HepG2 (cell line): ENCODE results near the gene ERBB3. TPM values are rescaled to one million over a fixed set of nuclear protein-coding genes. Genes with fewer than 3 reads are reported as not detected.

ENCODE experiments used
- ATAC-seq: fragments of 200-7000 bp; cut with Tn5 transposase; 3 replicates; pipeline ENCODE4 v1.9.1; 2020; ENCODE audit warnings: mild to moderate bottlenecking, moderate library complexity
- BruUV-seq: library from RNA; stranded (reverse); fragments of 400-500 nt; replicated peaks from 2 replicates; lab custom pipeline; 2021; lab: Mats Ljungman, UMichigan
- CTCF ChIA-PET: fragments of 300-600 bp; formaldehyde crosslinking; extraction: SDS; loops from one replicate; lab custom pipeline; 2021; ENCODE audit warnings: low total read pairs, inconsistent platforms, low intra/inter-chr PET ratio; lab: Yijun Ruan, JAX
- POLR2A ChIA-PET: fragments of 350-600 bp; sonication (Branson Sonifier 250); formaldehyde crosslinking; loops from one replicate; lab custom pipeline; 2020; ENCODE audit warnings: antibody characterized with exemption, inconsistent platforms; lab: Yijun Ruan, JAX
- DNase-seq: peaks from one replicate; pipeline ENCODE4 v3.0.0-alpha.2; 2015; ENCODE audit warnings: low spot score
- FAIRE-seq: peaks from 3 replicates; lab custom pipeline; 2011; peaks lifted over from hg19 to GRCh38; lab: Jason Lieb, UNC
- H2AFZ ChIP-seq: one replicate; pipeline ENCODE4 v1.6.1; 2011; ENCODE audit warnings: low read length, inconsistent platforms
- H3K27ac ChIP-seq: fragments of 300-600 bp; 3 replicates; pipeline ENCODE4 v1.8.0; 2011; ENCODE audit warnings: mixed run types, mild to moderate bottlenecking, mixed read lengths, low read length, inconsistent platforms; ENCODE audit not compliant: insufficient read depth; ENCODE audit errors: extremely low read length
- H3K27me3 ChIP-seq, 2 experiments: fragments of 200-600 bp in 1 of 2; 2 replicates in 1 of 2; 3 replicates in 1 of 2; pipeline versions ENCODE4 v1.6.0 to v1.8.0; 2011; ENCODE audit warnings: low read length in 2 of 2, mild to moderate bottlenecking in 2 of 2, moderate library complexity in 2 of 2, inconsistent platforms in 1 of 2; ENCODE audit not compliant: insufficient read depth in 2 of 2, control insufficient read depth in 1 of 2
- H3K36me3 ChIP-seq, 2 experiments: fragments of 200-600 bp in 1 of 2; replicated peaks in 1 of 2; 2 replicates in 1 of 2; 3 replicates in 1 of 2; pipeline versions ENCODE4 v1.5.1 to v1.8.0; 2011; ENCODE audit warnings: low read length in 2 of 2, inconsistent platforms in 1 of 2; ENCODE audit not compliant: insufficient read depth in 2 of 2, control insufficient read depth in 1 of 2
- H3K4me1 ChIP-seq: 2 replicates; pipeline ENCODE4 v1.5.1; 2012; ENCODE audit warnings: low read length, inconsistent platforms; ENCODE audit not compliant: insufficient read depth
- H3K4me2 ChIP-seq: 2 replicates; pipeline ENCODE4 v1.6.0; 2011; ENCODE audit warnings: low read depth, low read length, inconsistent platforms
- H3K4me3 ChIP-seq, 3 experiments: fragments of 200-600 bp in 1 of 3; sonication (generic), shearing (Covaris generic) in 1 of 3; replicated peaks in 1 of 3; 2 replicates each; pipeline ENCODE4 v1.5.1; 2011 to 2016; ENCODE audit warnings: low read length in 3 of 3, inconsistent platforms in 2 of 3, low read depth in 2 of 3, mild to moderate bottlenecking in 2 of 3, control low read depth in 1 of 3, mixed read lengths in 1 of 3; ENCODE audit not compliant: insufficient read depth in 1 of 3
- H3K79me2 ChIP-seq: one replicate; pipeline ENCODE4 v1.6.1; 2011; ENCODE audit warnings: low read length, inconsistent platforms; ENCODE audit not compliant: insufficient read depth
- H3K9ac ChIP-seq: 2 replicates; pipeline ENCODE4 v1.6.0; 2011; ENCODE audit warnings: mild to moderate bottlenecking, low read depth, low read length, inconsistent platforms; ENCODE audit not compliant: insufficient read depth
- H3K9me3 ChIP-seq: 2 replicates; pipeline ENCODE4 v1.5.1; 2012; ENCODE audit warnings: mild to moderate bottlenecking, low read length
- H4K20me1 ChIP-seq: 2 replicates; pipeline ENCODE4 v1.6.0; 2011; ENCODE audit warnings: inconsistent platforms, mild to moderate bottlenecking, low read length, moderate library complexity; ENCODE audit not compliant: insufficient read depth
- ARID5B ChIP-seq: IDR thresholded peaks from 2 replicates; pipeline ENCODE4 v1.4.0; 2020; ENCODE audit warnings: mild to moderate bottlenecking, missing genetic modification reagents
- ATF3 ChIP-seq: sonication (generic); formaldehyde crosslinking; IDR thresholded peaks from 2 replicates; pipeline ENCODE4 v1.4.0; 2020; ENCODE audit warnings: missing genetic modification reagents
- BHLHE40 ChIP-seq: IDR thresholded peaks from 2 replicates; pipeline ENCODE4 v1.6.1; 2011; ENCODE audit warnings: low read length, improper control_type of control experiment
- CEBPG ChIP-seq: IDR thresholded peaks from 2 replicates; pipeline ENCODE4 v1.6.1; 2016
- FOXA3 ChIP-seq: IDR thresholded peaks from 2 replicates; pipeline ENCODE4 v1.6.1; 2016; ENCODE audit warnings: missing genetic modification reagents, missing compliant biosample characterization
- GATAD2A ChIP-seq: IDR thresholded peaks from 2 replicates; pipeline ENCODE4 v1.6.1; 2016
- KLF15 ChIP-seq: sonication (generic); formaldehyde crosslinking; IDR thresholded peaks from 2 replicates; pipeline ENCODE4 v1.8.1; 2023; ENCODE audit warnings: borderline replicate concordance, mild to moderate bottlenecking, inconsistent platforms, missing genetic modification reagents, mixed read lengths
- MATR3 ChIP-seq: sonication (generic); formaldehyde crosslinking; IDR thresholded peaks from 2 replicates; pipeline ENCODE4 v1.4.0; 2020; ENCODE audit warnings: missing genetic modification reagents
- NR2C2 ChIP-seq: sonication (generic); formaldehyde crosslinking; IDR thresholded peaks from 2 replicates; pipeline ENCODE4 v1.4.0; 2020; ENCODE audit warnings: missing genetic modification reagents, mild to moderate bottlenecking, moderate library complexity, borderline replicate concordance
- PAX8 ChIP-seq: sonication (generic); formaldehyde crosslinking; IDR thresholded peaks from 2 replicates; pipeline ENCODE4 v1.8.0; 2022; ENCODE audit warnings: mild to moderate bottlenecking, missing genetic modification reagents, borderline replicate concordance
- SOX6 ChIP-seq, 2 experiments: fragments of 450-650 bp in 1 of 2; sonication (generic) in 1 of 2; formaldehyde crosslinking in 1 of 2; IDR thresholded peaks; 2 replicates each; pipeline versions ENCODE4 v1.4.0 to v1.6.1; 2017 to 2020; ENCODE audit warnings: antibody characterized with exemption in 1 of 2, mild to moderate bottlenecking in 1 of 2, missing genetic modification reagents in 1 of 2
- ZBTB26 ChIP-seq: IDR thresholded peaks from 2 replicates; pipeline ENCODE4 v1.6.1; 2016; ENCODE audit warnings: missing compliant biosample characterization, missing genetic modification reagents, borderline replicate concordance
- ZNF589 ChIP-seq: sonication (generic); formaldehyde crosslinking; conservative IDR thresholded peaks from 2 replicates; pipeline ENCODE4 v1.8.0; 2022; ENCODE audit warnings: mild to moderate bottlenecking, moderate library complexity, missing genetic modification reagents
- ZNF678 ChIP-seq: sonication (generic); formaldehyde crosslinking; IDR thresholded peaks from 2 replicates; pipeline ENCODE4 v1.4.0; 2020; ENCODE audit warnings: mild to moderate bottlenecking, missing genetic modification reagents
- ZNF770 ChIP-seq: sonication (generic); formaldehyde crosslinking; IDR thresholded peaks from 2 replicates; pipeline ENCODE4 v1.5.0; 2020; ENCODE audit warnings: mild to moderate bottlenecking, missing genetic modification reagents
- ZNF788 ChIP-seq: sonication (generic); formaldehyde crosslinking; IDR thresholded peaks from 2 replicates; pipeline ENCODE4 v1.5.0; 2020; ENCODE audit warnings: mild to moderate bottlenecking, missing genetic modification reagents, borderline replicate concordance
- WGBS: methylation state at CpG from one replicate; pipeline ENCODE4 v1.1.6; 2017; ENCODE audit warnings: low lambda C conversion rate; 5-methylcytosine and 5-hydroxymethylcytosine counted together
- in situ Hi-C: cut with HindIII; loops from 2 replicates; pipeline ENCODE4 v1.10.0; 2017; ENCODE audit warnings: low pct_unique_long_range_greater_than_20kb; ENCODE audit not compliant: extremely low pct_ligation_motif_present
- intact Hi-C: fragments of 100-400 bp; cut with micrococcal nuclease; formaldehyde crosslinking; loops from one replicate; pipeline ENCODE4 v1.10.0; 2022; ENCODE audit not compliant: unreplicated experiment
- polyA plus RNA-seq, 8 experiments: library from polyadenylated mRNA; depleted of rRNA in 3 of 8; stranded (reverse) in 7 of 8; unstranded in 1 of 8; fragments of >200 nt; fragmentation: Illumina TruSeq in 4 of 8; extraction: Trizol in 4 of 8; gene quantifications; 2 replicates each; pipeline versions ENCODE4 v1.2.1 to v1.2.3, GENCODE V29; 2011 to 2016; ENCODE audit warnings: low read depth in 4 of 8, missing spikeins in 1 of 8, mixed read lengths in 1 of 8; ENCODE audit not compliant: insufficient read depth in 1 of 8
- total RNA-seq, 5 experiments: library from RNA; depleted of rRNA; stranded (reverse); fragments of >200 nt; fragmentation: Illumina TruSeq; extraction: Trizol; gene quantifications; 2 replicates each; pipeline ENCODE4 v1.2.3, GENCODE V29; 2016; ENCODE audit warnings: low read depth in 1 of 5

Gene ERBB3
- total and polyA plus RNA-seq, 2 of the 13 experiments (the other 11 are each of a cell fraction or from before 2014, with no cell fraction given), result 93.6 to 358 TPM

- TF ChIP-seq ZBTB26 (no peak), NR2C2 (no peak), MATR3 (CRISPR knock-in tag) (no peak), PAX8 (no peak)
Measured at GRCh38 chr12:56062996-56063395, 17.0 kb upstream of the ERBB3 start (continued).

- no peak overlapping the region for H3K4me2 ChIP-seq
- H3K27me3 ChIP-seq, result no peaks in the 10 kb centered on the region; a peak in 1 of 5 replicates
- no peak overlapping the region for H3K4me3 ChIP-seq
- POLR2A ChIA-PET, result interaction anchor here (1.0 to 2.5 kb wide), 3 partner anchors 10 to 98 kb away, joined by 3 to 14 read pairs (median 4); partner anchors contain the start of genes RAB5B and SUOX
- CTCF ChIA-PET, result no interaction called here
- 6% methylated on average over 4 of the region's 4 CpGs for WGBS
- ATAC-seq (no peak; the same call in 1 of the 3 replicates), DNase-seq (peak; percentile 56), FAIRE-seq (no peak)
- in situ Hi-C loops, result no loop called here
- H3K4me1 ChIP-seq, result peaks cover 39% of the 10 kb centered on the region
- intact Hi-C loops, result no loop called here
- H4K20me1 ChIP-seq, result no peaks in the 10 kb centered on the region
- no TSS peak for BruUV-seq
- no peaks in the 10 kb centered on the region for H3K36me3 ChIP-seq
- H3K9me3 ChIP-seq, result no peaks in the 10 kb centered on the region
- no peak overlapping the region for H3K9ac ChIP-seq
- no peak overlapping the region for H3K27ac ChIP-seq
- no peak overlapping the region for H2AFZ ChIP-seq
- H3K79me2 ChIP-seq, result no peaks in the 10 kb centered on the region
- 0 out of 2 replicates have a peak, but pooled peaks have one; percentile 12 for TF ChIP-seq GATAD2A (CRISPR knock-in tag)
- TF ChIP-seq ZNF678 (CRISPR knock-in tag), result no peak
- TF ChIP-seq ATF3 (CRISPR knock-in tag), result no peak
- 0 out of 2 replicates have a peak, but pooled peaks have one; percentile 14 for TF ChIP-seq CEBPG (CRISPR knock-in tag)
- no peak for TF ChIP-seq ZNF589 (CRISPR knock-in tag)
- TF ChIP-seq ZNF770 (CRISPR knock-in tag), result peak; percentile 80
- no peak for TF ChIP-seq KLF15 (CRISPR knock-in tag)
- TF ChIP-seq ZNF788 (CRISPR knock-in tag), result no peak
- TF ChIP-seq ARID5B (CRISPR knock-in tag), result no peak
- no peak for TF ChIP-seq SOX6 (IDR thresholded peaks at IDR 0.05)
- peak; percentile 40; the same call in 1 of the 2 replicates for TF ChIP-seq SOX6 (CRISPR knock-in tag; IDR thresholded peaks at IDR 0.05)
- no peak for TF ChIP-seq FOXA3 (CRISPR knock-in tag)
- TF ChIP-seq BHLHE40, result peak; percentile 81
Measured at GRCh38 chr12:56071648-56072047, 8.3 kb upstream of the ERBB3 start.
